GM12878 (cell line): ENCODE measurements around the gene SLX4IP. TPM values are rescaled to one million over a fixed set of nuclear protein-coding genes. Genes with fewer than 3 reads are reported as not detected.

Source experiments
- ATAC-seq: fragments of 200-7000 bp; cut with Tn5 transposase; 3 replicates; pipeline ENCODE4 v1.9.1; 2020; ENCODE audit warnings: mild to moderate bottlenecking, moderate library complexity
- BruUV-seq: library from RNA; stranded (reverse); fragments of 400-500 nt; replicated peaks from 2 replicates; lab custom pipeline; 2021; lab: Mats Ljungman, UMichigan
- CTCF ChIA-PET: fragments of 300-600 bp; sonication (Branson Sonifier 250); formaldehyde crosslinking; extraction: SDS; loops from one replicate; lab custom pipeline; 2021; ENCODE audit warnings: inconsistent platforms; lab: Yijun Ruan, JAX
- POLR2A ChIA-PET: fragments of 350-600 bp; formaldehyde crosslinking; extraction: SDS; loops from one replicate; lab custom pipeline; 2021; ENCODE audit warnings: inconsistent platforms; lab: Charles Lee
- RAD21 ChIA-PET: fragments of 300-600 bp; sonication (Branson Sonifier 250); formaldehyde crosslinking; loops from one replicate; lab custom pipeline; 2023; ENCODE audit warnings: antibody characterized with exemption; ENCODE audit not compliant: unreplicated experiment; lab: Charles Lee
- SMC1A ChIA-PET: fragments of 300-600 bp; sonication (Branson Sonifier 250); formaldehyde crosslinking; loops from one replicate; lab custom pipeline; 2023; ENCODE audit not compliant: unreplicated experiment, uncharacterized antibody; lab: Charles Lee
- DNase-seq: peaks from one replicate; pipeline ENCODE4 v3.0.0-alpha.2; 2011; ENCODE audit warnings: low read depth, low spot score
- FAIRE-seq: peaks from 3 replicates; lab custom pipeline; 2011; peaks lifted over from hg19 to GRCh38; lab: Jason Lieb, UNC
- H2AFZ ChIP-seq: 2 replicates; pipeline ENCODE4 v1.6.0; 2011; ENCODE audit warnings: low read depth, low read length, control low read depth; ENCODE audit not compliant: control insufficient read depth
- H3K27ac ChIP-seq: 2 replicates; pipeline ENCODE4 v1.5.1; 2011; ENCODE audit warnings: control low read depth; ENCODE audit not compliant: control insufficient read depth, insufficient read depth
- H3K27me3 ChIP-seq, 2 experiments: replicated peaks in 1 of 2; 2 replicates each; pipeline versions ENCODE4 v1.6.0 to v1.6.1; 2011; ENCODE audit warnings: low read length in 1 of 2; ENCODE audit not compliant: control insufficient read depth in 2 of 2, insufficient read depth in 2 of 2
- H3K36me3 ChIP-seq, 2 experiments: 2 replicates each; pipeline ENCODE4 v1.5.1; 2011; ENCODE audit warnings: low read length in 1 of 2; ENCODE audit not compliant: control insufficient read depth in 2 of 2, insufficient read depth in 2 of 2
- H3K4me1 ChIP-seq: 2 replicates; pipeline ENCODE4 v1.6.1; 2011; ENCODE audit warnings: mild to moderate bottlenecking, low read length, moderate library complexity, mixed read lengths; ENCODE audit not compliant: control insufficient read depth, insufficient read depth
- H3K4me2 ChIP-seq: 2 replicates; pipeline ENCODE4 v1.6.0; 2011; ENCODE audit warnings: control low read depth; ENCODE audit not compliant: control insufficient read depth, insufficient read depth
- H3K4me3 ChIP-seq: fragments of 200-600 bp; sonication (generic); 2 replicates; pipeline ENCODE4 v1.5.1; 2016
- H3K79me2 ChIP-seq: 2 replicates; pipeline ENCODE4 v1.6.0; 2011; ENCODE audit warnings: low read length; ENCODE audit not compliant: control insufficient read depth, insufficient read depth
- H3K9ac ChIP-seq: 2 replicates; pipeline ENCODE4 v1.8.0; 2011; ENCODE audit warnings: low read length, control low read depth, mixed read lengths; ENCODE audit not compliant: control insufficient read depth, insufficient read depth
- H3K9me3 ChIP-seq: replicated peaks from 3 replicates; pipeline ENCODE4 v1.5.1; 2011; ENCODE audit warnings: mild to moderate bottlenecking, low read length; ENCODE audit not compliant: control insufficient read depth, insufficient read depth
- H4K20me1 ChIP-seq: 2 replicates; pipeline ENCODE4 v1.6.0; 2011; ENCODE audit not compliant: control insufficient read depth, insufficient read depth
- E2F4 ChIP-seq: IDR thresholded peaks from 2 replicates; pipeline ENCODE4 v1.6.1; 2012; ENCODE audit warnings: low read depth, low read length, improper control_type of control experiment
- GATAD2B ChIP-seq: fragments of 450-650 bp; conservative IDR thresholded peaks from 2 replicates; pipeline ENCODE4 v1.6.1; 2017; ENCODE audit warnings: low read depth, mild to moderate bottlenecking, moderate library complexity
- KDM1A ChIP-seq: fragments of 200-600 bp; sonication (generic); IDR thresholded peaks from 2 replicates; pipeline ENCODE4 v1.6.1; 2016; ENCODE audit warnings: borderline replicate concordance
- MYB ChIP-seq: fragments of 150-350 bp; IDR thresholded peaks from 2 replicates; pipeline ENCODE4 v1.6.1; 2014; ENCODE audit warnings: mild to moderate bottlenecking, low read depth, low read length, borderline replicate concordance
- MYC ChIP-seq: IDR thresholded peaks from 2 replicates; pipeline ENCODE4 v1.6.1; 2011; ENCODE audit warnings: mild to moderate bottlenecking, low read length, moderate library complexity, inconsistent platforms; ENCODE audit not compliant: insufficient read depth, insufficient replicate concordance, insufficient read length, severe bottlenecking
- NFYA ChIP-seq: IDR thresholded peaks from 2 replicates; pipeline ENCODE4 v1.6.1; 2011; ENCODE audit warnings: low read depth, mild to moderate bottlenecking, low read length, improper control_type of control experiment, borderline replicate concordance
- NRF1 ChIP-seq: conservative IDR thresholded peaks from 2 replicates; pipeline ENCODE4 v1.6.1; 2011; ENCODE audit warnings: mild to moderate bottlenecking, low read depth, low read length, improper control_type of control experiment
- POLR2A ChIP-seq: IDR thresholded peaks from 2 replicates; pipeline ENCODE4 v1.6.1; 2011; ENCODE audit warnings: low read depth, mild to moderate bottlenecking, low read length
- SMAD1 ChIP-seq: fragments of 450-650 bp; IDR thresholded peaks from 2 replicates; pipeline ENCODE4 v1.6.1; 2018; ENCODE audit warnings: mild to moderate bottlenecking, low read depth; ENCODE audit not compliant: partially characterized antibody
- STAT1 ChIP-seq: fragments of 450-650 bp; conservative IDR thresholded peaks from 2 replicates; pipeline ENCODE4 v1.6.1; 2014; ENCODE audit warnings: antibody characterized with exemption, mild to moderate bottlenecking
- TAF1 ChIP-seq: IDR thresholded peaks from 2 replicates; pipeline ENCODE4 v1.6.1; 2011; ENCODE audit warnings: mild to moderate bottlenecking, low read depth, low read length, borderline replicate concordance
- ZNF274 ChIP-seq: IDR thresholded peaks from one replicate; pipeline ENCODE4 v1.8.0; 2011; ENCODE audit not compliant: insufficient read length, insufficient read depth
- WGBS: methylation state at CpG from one replicate; pipeline ENCODE4 v1.1.6; 2016; ENCODE audit warnings: low lambda C conversion rate; ENCODE audit not compliant: insufficient replicate concordance, insufficient coverage; ENCODE audit errors: missing lambda C conversion rate; 5-methylcytosine and 5-hydroxymethylcytosine counted together
- in situ Hi-C: fragments of 300-500 bp; cut with MboI; formaldehyde crosslinking; loops from 9 replicates; pipeline ENCODE4 v1.14.3; 2018; ENCODE audit warnings: mixed read lengths
- intact Hi-C: fragments of 100-400 bp; cut with micrococcal nuclease; formaldehyde crosslinking; loops from one replicate; pipeline ENCODE4 v1.14.2; 2022; ENCODE audit not compliant: unreplicated experiment
- polyA plus RNA-seq, 11 experiments: library from polyadenylated mRNA; depleted of rRNA in 4 of 11; unstranded in 6 of 11; stranded (reverse) in 5 of 11; fragments of >200 nt; fragmentation: Nextera tagmentation in 4 of 11; fragmentation: Illumina TruSeq in 1 of 11; extraction: Ambion mirVana in 4 of 11; extraction: Trizol in 1 of 11; gene quantifications; 1 replicate in 1 of 11; 2 replicates in 10 of 11; pipeline versions ENCODE4 v1.2.1 to v1.2.3, GENCODE V29; 2011 to 2016; ENCODE audit warnings: inconsistent platforms in 2 of 11, missing spikeins in 2 of 11, low read depth in 1 of 11
- total RNA-seq, 4 experiments: library from RNA; depleted of rRNA in 3 of 4; stranded (reverse); fragments of >200 nt in 3 of 4; fragmentation: Illumina TruSeq in 1 of 4; extraction: Trizol in 1 of 4; gene quantifications; 2 replicates each; pipeline versions ENCODE4 v1.2.1 to v1.2.3, GENCODE V29; 2013 to 2021
- TF ChIP-seq, protein P1 (sequence below): fragments of 450-650 bp; formaldehyde crosslinking; IDR thresholded peaks from 2 replicates; pipeline ENCODE4 v1.4.0; 2020; ENCODE audit warnings: mild to moderate bottlenecking, moderate library complexity

The SLX4IP gene
- total and polyA plus RNA-seq, 10 of the 15 experiments (the other 5 are each of a cell fraction or from before 2014, with no cell fraction given): 2.2 to 11.0 (median 6.3) TPM

- Histone ChIP-seq H4K20me1 (no peaks in the 10 kb centered on the region), H3K27ac (no peak overlapping the region), H3K9me3 (peaks cover 2% of the 10 kb centered on the region; the same call in 1 of the 3 replicates), H3K4me2 (no peak overlapping the region), H2AFZ (no peak overlapping the region), H3K36me3 (peaks cover 2 to 9% of the 10 kb centered on the region in 2 experiments; a peak in 2 of 4 replicates), H3K4me1 (0 out of 2 replicates have a peak, but pooled peaks cover 2% of the 10 kb centered on the region), H3K9ac (no peak overlapping the region), H3K4me3 (no peak overlapping the region), H3K27me3 (no peaks in the 10 kb centered on the region), H3K79me2 (no peaks in the 10 kb centered on the region)
- ChIA-PET RAD21 (no interaction called here), SMC1A (interaction anchor here (1.0 to 2.1 kb wide), 4 partner anchors 11 to 106 kb away, joined by 3 to 8 read pairs (median 4); no protein-coding TSS in a partner anchor), POLR2A (interaction anchor here (0.6 kb wide), 1 partner anchor 172 kb away, joined by 7 read pairs; no protein-coding TSS in a partner anchor), CTCF (interaction anchor here (1.0 to 2.0 kb wide), 3 partner anchors 9 to 29 kb away, joined by 3 to 7 read pairs (median 5); no protein-coding TSS in a partner anchor)
- no TSS peak for BruUV-seq
- no peak for ATAC-seq
- TF ChIP-seq TAF1 (no peak), MYB (no peak), SMAD1 (no peak), ZNF274 (no peak), GATAD2B (no peak), STAT1 (no peak), NFYA (no peak), E2F4 (no peak), NRF1 (no peak), MYC (no peak), POLR2A (no peak), KDM1A (no peak)
- TF ChIP-seq, protein P1, sequence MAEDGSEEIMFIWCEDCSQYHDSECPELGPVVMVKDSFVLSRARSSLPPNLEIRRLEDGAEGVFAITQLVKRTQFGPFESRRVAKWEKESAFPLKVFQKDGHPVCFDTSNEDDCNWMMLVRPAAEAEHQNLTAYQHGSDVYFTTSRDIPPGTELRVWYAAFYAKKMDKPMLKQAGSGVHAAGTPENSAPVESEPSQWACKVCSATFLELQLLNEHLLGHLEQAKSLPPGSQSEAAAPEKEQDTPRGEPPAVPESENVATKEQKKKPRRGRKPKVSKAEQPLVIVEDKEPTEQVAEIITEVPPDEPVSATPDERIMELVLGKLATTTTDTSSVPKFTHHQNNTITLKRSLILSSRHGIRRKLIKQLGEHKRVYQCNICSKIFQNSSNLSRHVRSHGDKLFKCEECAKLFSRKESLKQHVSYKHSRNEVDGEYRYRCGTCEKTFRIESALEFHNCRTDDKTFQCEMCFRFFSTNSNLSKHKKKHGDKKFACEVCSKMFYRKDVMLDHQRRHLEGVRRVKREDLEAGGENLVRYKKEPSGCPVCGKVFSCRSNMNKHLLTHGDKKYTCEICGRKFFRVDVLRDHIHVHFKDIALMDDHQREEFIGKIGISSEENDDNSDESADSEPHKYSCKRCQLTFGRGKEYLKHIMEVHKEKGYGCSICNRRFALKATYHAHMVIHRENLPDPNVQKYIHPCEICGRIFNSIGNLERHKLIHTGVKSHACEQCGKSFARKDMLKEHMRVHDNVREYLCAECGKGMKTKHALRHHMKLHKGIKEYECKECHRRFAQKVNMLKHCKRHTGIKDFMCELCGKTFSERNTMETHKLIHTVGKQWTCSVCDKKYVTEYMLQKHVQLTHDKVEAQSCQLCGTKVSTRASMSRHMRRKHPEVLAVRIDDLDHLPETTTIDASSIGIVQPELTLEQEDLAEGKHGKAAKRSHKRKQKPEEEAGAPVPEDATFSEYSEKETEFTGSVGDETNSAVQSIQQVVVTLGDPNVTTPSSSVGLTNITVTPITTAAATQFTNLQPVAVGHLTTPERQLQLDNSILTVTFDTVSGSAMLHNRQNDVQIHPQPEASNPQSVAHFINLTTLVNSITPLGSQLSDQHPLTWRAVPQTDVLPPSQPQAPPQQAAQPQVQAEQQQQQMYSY: no peak
- in situ Hi-C loops: no loop called here
- FAIRE-seq: no peak
- intact Hi-C loops: no loop called here
- DNase-seq: no peak
- 78% methylated on average over 6 of the region's 6 CpGs for WGBS
Measured at GRCh38 chr20:10565191-10565921, 130.3 kb downstream of the SLX4IP start.
